GM18858 (cell line): Measurements from ENCODE around the gene N4BP2L1.

Experiments used
- ATAC-seq: cut with Tn5 transposase; IDR thresholded peaks from one replicate; pipeline ENCODE4 v1.9.1; 2021; ENCODE audit not compliant: unreplicated experiment

The N4BP2L1 gene

DNA sequence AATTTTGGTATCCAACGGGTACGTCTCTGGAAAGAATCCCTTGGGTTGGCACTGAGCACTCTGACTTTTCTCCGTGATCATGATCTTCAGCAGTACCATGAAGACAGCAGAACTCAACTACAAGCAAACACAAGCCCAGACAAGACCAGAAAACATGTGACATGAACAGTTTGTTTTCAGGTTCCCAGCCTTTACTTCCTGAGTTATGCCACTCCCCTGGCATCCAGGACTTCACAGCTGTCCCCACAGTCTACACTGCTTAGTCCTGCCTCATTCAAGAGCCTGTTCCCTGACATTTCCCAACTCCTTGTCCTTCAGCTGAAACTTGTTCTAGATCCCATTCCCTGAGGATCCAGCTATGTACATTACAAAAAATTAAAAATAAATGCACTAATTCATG lies 4.9 kb upstream of the N4BP2L1 start:
- no peak for ATAC-seq

DNA sequence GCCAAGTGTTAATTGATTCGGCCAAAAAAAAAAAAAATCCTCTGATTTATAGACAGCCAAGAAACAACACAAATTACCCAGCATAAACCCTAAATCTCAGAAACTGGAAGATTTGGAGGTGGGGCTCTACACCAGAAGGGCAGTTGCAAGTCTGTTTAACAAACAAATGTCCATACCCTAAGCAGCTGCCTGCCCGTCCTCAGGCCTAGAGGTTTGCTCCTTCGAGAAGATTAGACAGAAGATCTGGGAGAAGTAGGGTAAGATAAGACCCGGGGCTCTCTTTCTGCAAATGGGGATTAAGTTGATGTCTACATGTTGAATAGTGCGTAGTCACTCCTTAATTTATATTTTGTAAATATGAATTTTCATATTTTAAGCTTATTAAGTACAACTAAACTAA lies 3.4 kb upstream of the N4BP2L1 start:
- ATAC-seq, result no peak

DNA sequence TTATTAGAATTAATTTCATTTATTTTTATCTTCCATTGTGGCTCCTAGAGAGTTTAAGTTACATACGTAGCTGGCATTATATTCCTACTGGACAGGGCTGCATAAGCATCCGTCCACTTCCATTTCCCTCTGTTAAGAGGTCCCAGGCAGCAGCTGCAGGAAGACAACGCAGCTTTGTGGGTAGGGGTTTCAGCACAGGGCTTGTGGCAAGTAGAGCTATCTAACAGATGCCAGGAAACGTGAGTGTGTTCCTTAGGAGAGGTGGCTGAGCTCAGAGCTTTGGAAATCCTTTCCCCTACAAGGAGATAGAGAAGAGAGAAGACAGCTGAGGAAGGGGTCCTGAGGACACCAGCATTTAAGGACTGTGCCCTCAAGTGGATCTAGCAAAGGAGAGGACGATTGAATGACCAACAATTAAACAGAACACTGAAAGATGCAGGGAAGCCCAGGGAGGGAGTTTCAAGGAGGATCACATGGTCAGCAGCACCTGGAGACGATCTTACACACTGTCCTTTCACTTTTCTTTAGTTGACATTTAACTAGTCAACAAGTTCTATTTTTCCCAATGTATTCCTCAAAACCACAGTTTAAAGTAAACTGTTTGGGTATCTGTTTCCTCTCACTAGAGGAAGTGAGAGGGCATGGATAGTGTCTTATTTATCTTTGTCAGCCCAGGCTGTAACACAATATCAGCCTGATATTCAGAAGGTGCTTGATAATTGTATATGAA lies 2.3 kb upstream of the N4BP2L1 start:
- no peak for ATAC-seq

DNA sequence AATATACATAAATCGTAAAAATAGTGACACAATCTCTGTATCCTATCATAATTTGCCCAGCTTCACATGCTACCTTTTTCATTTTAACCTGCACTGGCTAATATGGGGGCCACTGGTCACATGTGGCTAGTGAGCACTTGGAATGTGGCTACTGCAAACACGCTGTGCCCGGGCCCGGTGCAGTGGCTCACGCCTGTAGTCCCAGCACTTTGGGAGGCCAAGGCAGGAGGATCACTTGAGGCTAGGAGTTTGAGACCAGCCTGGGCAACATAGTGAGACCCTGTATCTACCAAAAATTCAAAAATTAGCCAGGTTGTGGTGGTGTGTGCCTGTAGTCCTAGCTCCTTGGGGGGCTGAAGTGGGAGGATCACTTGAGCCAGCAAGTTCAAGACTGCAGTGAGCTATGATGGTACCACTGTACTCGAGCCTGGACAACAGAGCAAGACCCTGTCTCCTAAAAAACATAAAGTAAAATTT lies 1.5 kb upstream of the N4BP2L1 start:
- ATAC-seq, result no peak

DNA sequence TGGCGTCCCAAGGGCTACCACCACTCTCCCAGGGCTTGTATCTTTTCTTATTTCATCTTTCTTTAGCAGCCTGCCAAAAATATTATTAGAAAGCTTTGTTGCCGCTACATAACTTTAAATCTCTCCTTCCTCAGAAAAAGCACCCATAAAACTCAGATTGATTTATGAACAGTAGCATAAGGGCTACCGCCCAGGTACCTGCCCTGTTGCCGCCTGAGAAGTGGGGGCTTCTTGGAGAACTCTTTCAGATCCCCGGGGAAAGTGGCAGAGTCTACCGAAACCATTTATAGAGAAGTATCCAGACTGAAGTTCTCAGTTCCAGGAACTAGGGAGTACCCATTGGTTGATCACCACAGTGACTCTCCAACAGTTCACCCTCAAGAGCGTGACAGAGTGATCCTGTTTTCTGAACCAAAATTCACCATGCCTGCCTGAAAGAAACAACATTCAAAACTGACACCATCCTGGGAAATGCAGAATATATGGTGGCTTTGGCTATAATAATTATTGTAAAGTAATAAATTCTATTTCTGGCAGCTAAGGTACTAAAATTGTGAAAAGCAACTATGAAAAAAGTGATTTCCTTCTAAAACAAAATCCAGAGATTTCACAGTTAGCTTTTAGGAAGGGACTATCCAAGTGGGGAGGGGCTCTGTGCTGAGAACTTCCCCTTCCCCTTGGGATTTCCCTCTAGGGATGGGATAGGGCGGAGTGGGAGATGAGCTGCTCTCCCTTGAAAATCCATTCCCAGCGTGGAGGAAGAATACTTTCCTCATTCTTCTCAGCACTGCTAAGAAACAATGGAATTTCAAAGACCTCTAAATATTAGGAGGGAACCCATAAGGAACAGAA lies 877 bp upstream of the N4BP2L1 start:
- no peak for ATAC-seq

DNA sequence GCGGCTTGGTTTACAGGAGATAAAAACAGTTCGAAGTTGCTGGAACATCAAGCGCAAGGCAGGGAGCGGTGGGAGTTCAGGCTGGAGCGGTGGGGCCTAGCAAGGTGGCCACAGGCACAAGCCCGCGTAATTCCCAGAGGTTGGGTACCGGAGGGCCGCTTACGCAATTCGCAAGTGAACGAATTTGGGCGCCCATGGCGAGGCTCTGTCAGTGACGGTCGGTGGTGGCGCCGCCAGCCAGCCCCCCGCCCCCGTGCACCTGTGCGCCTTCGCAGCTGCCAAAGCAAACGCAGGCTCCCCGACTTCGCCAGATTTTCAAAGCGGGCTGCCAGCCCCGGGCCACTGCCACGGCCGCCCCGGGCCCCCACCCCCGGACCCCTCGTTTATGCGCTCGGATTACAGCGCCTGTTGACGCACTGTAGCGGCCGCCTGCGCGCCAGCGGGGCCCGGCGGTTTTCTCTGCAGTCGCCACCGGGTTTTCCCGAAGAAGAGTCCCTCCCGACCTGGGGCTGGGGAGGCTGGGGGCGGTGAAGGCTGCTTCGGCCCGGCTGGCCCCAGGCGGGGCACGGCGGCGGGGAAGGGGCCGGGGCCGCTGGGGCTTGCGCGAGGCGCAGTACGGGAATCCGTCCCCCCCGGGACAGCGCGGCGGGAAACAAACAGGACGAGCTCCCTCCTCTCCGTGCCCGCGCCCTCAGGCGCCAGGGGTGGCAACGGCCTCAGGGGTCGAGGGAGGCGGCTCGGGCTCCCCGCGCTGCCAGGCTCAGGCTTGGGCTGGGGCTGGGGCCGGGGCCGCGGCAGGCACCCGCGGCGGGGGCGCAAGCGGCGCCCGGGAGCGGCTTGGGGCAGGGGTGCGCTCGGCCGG lies 709 bp downstream of the N4BP2L1 start:
- peak; percentile 3 for ATAC-seq

DNA sequence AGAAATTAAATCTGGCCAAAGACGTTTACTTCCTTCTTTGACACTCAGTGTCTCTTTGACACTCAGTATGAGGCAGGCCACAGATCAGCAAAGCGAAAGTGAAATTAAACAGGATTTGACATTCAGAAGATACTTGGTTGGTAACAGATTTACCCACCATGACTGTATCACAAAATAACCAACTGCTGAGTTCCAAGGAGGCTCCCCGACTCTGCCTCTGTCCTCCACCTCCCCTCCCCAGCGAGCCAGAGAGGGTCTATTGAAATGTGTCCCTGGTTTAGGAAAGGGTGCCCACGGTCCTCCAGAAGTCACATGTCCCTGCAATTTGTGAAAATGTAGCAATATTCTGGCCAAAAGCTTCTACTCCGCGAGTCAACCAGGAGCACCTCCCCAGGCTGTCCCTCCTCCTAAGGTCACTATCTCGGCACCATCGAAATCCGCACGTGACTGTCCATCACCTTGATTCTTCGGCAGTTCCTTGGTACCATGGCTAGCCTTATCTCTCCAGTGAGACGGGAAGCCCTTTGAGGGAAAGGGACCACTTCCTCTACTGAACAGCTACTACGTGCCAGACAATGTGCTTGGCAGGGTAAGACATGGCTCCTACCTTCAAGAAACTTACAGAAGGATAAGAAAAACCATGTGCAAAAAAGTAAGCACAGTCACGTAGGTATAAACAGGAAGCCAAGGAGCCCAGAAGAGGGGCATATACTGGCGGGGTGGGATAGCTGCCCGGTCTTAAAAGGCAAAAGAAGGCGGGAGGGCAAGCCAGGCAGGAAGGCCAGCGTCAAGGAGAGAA lies 1.5 kb downstream of the N4BP2L1 start:
- ATAC-seq, result peak; percentile 36

DNA sequence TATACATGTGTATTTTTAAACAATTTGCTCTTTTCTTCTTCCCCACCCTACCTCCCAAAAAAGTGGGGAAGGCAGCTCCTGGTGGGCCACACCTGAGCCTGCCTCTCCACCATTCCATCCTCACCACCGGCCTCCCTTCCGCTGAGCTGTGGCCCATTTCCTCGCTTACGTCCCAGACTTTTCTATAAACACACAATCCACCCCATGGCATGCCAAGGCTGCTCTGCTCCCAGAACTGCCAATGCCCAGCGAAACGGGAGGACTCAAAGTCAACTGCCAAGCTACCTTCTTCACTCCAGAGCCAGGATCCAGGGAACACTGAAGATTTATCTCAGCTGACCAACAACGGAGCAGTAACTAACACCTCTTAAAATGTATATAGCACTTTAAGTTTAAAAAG lies 2.8 kb downstream of the N4BP2L1 start:
- ATAC-seq, result no peak

DNA sequence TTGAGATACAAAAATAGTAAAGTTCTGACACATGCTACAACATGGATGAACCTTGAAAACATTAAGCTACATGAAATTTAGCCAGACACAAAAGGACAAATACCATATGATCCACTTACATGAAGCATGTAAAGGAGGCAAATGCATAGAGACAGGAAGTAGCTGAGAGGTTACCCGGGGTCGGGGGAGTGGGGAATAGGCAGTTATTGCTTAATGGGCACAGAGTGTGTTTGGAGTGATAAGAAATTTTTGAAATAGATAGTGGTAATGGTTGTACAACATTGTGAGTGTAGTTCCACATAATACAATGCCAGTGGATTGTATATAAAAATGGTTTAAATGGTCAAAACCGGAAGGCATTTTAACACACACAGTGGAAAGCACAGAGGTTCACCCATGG lies 4.3 kb downstream of the N4BP2L1 start:
- ATAC-seq, result no peak

DNA sequence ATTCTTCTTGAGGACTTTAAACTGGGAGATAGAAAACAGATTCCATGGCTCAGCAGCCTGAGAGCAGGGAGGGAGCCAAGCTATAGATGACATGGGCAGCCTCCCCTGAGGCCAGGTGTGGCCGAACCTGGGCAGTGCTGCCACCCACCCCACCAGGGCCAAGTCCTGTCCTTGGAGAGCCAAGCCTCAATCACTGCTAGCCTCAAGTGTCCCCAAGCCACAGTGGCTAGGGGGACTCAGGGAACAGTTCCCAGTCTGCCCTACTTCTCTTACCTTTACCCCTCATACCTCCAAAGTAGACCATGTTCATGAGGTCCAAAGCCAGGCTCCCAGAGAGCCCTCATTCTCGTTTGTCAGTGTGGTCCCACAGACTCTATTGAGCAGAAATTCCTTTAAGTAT lies 8.1 kb downstream of the N4BP2L1 start:
- no peak for ATAC-seq

DNA sequence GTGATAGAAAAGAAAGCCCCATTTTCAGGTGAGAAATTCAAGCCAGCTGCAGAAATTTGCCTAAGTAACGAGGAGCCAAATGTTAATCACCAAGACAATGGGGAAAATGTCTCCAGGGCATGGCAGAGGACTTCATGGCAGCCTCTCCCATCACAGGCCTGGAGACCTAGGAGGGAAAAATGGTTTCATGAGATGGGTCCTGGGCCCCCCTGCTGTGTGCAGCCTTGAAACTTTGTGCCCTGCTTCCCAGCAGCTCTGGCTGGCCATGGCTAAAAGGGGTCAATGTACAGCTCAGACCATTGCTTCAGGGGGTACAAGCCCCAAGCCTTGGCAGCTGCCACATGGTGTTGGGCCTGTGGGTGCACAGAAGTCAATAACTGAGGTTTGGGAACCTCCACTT lies 9.9 kb downstream of the N4BP2L1 start:
- no peak for ATAC-seq

DNA sequence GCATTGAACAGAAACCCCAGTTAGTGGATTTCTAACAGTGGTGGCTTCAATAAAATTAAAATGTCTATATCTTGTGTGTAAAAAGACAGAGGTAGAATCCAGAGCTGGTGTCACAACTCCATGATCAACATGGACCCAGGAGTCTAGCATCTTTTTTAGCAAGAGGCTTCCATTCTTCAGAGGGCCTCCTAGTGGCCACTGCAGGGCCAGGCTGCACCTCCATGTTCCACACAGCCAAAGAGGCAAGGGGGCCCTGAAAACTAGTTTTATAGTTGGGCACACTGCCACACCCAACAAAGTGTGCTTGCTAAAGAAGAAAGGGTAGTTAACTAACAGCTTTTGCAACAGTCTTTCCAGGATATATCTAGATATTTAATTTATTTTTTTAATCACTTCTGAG lies 12.9 kb downstream of the N4BP2L1 start:
- no peak for ATAC-seq

DNA sequence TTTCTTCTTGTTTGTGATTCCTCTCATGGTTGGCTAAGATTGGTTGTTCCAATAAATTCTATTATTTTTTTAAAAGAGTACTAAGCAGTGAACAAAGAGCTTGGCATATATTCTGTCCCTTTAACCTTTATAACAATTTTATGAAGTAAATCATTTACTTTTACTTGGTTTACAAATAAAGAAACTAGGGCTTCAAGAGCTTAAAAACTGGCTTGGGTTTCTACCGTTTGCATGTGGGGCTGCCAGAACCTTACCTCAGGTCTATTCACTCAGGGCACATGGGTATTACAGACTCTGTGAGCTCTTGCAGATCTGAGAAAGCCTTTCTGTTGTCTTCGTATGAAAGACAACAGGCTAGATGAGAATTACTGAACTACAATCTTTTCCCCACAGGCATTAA lies 13.3 kb downstream of the N4BP2L1 start:
- no peak for ATAC-seq

DNA sequence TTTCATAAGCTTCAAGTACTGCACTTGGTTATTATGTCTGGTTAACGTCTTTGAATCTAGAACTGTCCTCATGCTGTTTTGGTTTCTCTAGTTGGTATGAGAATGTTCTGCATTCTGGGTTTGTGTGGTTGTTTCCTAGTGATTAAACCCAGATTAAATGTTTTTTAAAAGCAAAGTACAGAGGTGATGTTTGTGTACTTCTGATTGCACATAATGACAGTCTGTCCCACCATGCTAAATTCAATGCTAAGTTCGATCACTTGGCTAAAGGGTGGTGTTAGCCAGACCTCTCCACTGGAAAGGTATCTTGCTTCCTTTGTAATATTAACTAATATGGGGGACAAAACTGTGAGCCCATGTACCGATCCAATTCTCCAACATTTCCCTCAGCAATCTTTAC lies 14.6 kb downstream of the N4BP2L1 start:
- no peak for ATAC-seq

DNA sequence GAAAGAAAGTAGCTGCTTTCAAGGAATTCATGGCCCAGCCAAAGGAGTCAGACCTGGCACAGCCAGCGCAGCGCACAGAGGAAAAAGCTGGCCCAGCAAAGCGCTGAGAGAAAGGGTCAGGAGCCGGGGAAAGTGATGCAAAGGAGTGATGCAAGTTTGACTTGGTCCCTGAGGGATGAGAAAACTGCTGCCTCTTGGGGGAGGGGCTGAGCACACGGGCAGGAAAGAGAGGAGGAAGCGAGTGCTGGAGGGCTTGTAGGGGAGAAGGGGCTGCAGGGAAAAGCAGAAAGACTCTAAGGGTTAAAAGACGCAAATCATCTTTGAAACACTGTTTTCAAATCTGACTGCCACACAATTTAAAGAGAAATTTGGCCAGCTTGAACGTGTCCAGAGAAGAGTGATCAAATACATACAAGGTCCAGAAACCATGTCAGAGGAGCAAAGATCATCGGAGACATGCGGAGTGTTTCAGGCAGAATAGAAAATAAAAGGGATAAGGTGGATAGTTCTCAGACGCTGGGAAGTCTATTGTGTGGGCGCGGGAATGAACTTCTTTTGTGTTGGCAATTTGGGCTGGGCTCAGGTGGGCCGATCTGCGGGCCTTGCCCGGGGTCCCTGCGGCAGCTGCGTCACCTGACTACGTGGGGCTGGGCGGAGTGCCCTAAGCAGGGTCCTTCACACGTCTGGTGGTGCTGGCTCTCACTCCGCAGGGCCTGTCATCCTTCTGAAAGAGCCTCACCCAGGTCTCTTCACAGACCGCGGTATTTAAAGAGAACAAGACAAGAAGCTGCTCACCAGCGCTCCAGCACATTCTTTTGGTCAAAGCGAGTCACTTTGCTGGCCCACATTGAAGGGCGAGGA lies 18.1 kb downstream of the N4BP2L1 start:
- ATAC-seq, result no peak

DNA sequence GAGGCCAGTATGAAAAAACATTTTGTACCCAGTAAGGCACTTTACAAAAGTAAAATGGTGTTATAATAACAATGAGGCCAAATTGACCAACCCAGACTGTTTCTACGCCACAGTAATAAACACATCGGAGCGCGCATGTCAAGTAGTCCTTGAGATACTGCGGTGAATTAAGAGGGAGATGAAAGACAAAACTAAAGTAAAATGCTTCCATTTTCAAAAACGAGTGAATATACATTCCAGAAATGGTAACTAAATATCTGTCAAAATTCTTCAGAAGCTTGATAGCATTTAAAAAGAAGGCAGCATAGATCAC lies 19.0 kb downstream of the N4BP2L1 start:
- no peak for ATAC-seq

DNA sequence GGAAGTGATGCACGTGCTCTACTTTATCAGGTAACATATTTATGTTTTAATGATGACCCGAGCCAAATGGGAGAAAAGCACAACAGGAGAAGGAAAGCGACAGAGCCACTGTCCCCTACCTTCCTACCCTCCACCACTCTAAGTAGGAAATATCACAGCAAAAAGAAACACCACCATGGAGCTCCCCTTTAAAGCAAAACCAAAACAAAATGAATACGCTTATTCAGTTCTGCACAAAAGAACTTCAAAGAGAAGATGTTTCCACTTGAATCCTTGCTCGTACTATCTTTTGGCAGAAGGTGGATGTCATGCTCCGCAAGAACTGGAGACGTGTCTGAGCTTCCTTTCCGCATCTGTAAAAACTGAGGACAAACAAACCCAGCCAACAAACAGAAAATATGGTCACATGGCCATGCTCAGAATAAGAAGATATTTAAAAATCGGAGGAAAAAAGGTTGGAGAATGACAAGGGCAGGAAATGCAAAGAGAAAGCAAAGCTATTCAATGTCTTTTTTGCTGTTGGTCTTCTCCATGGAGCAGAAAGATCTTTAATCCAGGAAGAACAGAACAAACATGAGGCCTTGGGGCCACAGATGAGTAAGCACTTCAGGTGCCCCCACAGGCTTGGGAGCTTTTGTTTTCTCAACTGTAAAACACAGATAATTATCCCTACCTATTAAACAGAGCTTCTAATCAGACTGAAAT lies 19.5 kb downstream of the N4BP2L1 start:
- no peak for ATAC-seq

DNA sequence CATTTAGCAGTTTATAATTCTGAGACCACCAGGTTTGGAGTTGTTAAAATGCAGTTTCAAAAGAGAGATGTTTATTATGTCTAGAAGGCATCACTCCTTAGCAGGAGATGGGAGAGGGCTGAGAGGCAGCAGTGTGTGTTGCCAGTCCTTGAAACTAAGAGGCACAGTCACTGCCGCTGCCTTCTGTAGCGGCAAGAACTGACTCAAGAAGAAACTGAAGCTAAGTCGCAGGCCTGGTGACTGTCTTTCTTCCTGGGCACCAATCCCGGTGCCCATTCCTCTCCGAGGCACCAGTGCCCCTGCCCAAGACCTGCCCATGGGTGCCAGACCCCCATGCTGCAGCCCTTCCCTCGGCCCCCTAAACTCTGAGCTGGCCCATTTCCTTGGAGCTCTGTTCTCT lies 20.1 kb downstream of the N4BP2L1 start:
- ATAC-seq, result peak; percentile 62

DNA sequence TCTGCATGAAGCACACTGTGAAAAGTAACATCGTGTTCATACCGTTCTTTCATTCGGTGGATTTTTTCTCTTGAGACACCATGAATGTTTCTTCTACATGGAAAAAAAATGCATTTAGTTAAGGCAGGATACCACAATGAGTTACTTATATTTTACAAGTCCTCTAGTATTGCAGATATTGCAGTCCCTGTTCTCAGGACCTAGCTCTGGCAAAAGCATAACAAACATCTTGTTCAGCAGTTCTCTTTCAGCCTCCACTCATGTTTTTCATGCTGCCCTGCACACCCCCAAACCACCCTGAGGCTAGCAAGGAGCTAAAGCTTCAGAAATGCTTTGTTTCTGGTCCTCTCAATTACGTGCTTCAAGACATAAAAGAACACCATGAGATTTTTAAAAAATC lies 24.8 kb downstream of the N4BP2L1 start:
- ATAC-seq, result no peak
